GM19025 (cell line): ENCODE results near the gene AMH.

ENCODE experiments used
- ATAC-seq: cut with Tn5 transposase; IDR thresholded peaks from one replicate; pipeline ENCODE4 v1.9.1; 2021; ENCODE audit warnings: mild to moderate bottlenecking, low read depth, moderate library complexity; ENCODE audit not compliant: unreplicated experiment

The AMH gene

GRCh38 chr19:2282862-2283237 lies 33.7 kb downstream of the AMH start:
- no peak for ATAC-seq

- ATAC-seq: no peak
Observed at GRCh38 chr19:2283835-2284507, 34.8 kb downstream of the AMH start.

DNA sequence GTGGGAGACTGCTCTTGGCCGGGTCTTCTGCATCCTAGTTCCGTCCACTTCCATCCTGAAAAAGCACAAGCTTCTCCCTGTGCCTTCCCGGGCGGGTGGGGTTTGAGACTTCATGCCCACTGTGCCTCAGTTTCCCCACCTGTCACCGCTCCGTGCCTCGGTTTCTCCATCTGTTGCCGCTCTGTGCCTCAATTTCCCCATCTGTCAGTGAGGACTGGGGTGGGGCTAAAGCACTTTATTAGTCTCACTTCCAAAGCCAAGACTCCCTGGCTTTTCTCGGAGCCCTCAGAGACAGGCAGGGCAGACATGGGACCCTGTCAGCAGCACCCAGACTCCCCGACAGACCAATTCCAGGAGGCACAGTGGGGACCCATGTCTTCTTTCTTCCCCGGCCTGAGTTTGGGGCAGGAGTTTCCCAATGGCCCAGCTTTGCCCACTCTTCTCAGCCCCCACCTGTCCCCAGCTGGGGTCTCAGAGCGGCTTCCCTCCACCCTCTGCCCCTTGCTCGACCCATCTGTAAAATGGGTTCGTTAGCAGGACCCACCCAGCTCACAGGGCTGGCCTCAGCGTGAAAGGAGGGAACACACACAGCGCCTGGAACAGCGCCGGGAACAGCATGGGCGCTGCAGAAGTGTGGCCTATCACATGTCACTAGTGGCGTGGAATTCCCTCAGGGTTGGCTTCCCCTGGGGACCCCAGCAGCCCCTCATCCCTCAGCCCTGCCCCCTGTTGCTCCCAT lies 37.4 kb downstream of the AMH start:
- ATAC-seq: no peak

DNA sequence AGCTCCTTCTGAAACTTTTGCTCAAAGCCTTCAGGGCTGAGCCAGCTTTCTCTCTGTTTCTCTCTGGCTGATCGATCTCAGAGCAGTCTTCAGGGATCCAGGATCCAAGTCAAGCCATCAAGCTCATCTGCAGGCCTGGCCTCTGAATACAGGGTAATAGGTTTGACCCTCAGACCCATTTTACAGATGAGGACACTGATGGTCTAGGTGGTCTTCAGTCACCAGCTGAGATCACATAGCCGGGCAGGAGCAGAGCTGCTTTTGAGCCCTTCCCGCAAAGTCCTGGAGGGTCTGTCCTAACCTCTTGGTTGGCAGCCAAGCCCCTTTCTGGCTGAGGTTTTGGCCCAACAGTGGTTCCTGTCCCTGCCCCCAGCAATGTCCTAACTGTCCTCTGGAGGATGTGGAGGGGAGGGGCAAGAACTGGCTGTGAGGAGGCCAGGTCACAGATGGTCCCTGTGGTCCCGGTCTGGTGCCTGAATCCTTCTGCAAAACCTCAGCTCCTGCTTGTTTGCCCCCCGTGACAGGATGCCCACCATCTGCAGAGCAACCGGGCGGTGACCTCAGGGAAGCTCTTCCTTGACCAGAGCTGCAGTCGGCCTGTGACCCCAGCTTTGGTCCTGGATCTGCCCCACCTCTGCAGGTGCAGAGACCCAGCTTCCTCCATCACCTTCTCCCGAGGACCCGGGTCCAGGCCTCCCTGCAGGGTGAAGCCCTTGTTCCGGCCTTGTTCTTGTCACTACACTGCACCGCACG lies 38.6 kb downstream of the AMH start:
- ATAC-seq: no peak

- no peak for ATAC-seq
Observed at GRCh38 chr19:2288338-2288817, 39.3 kb downstream of the AMH start.

DNA sequence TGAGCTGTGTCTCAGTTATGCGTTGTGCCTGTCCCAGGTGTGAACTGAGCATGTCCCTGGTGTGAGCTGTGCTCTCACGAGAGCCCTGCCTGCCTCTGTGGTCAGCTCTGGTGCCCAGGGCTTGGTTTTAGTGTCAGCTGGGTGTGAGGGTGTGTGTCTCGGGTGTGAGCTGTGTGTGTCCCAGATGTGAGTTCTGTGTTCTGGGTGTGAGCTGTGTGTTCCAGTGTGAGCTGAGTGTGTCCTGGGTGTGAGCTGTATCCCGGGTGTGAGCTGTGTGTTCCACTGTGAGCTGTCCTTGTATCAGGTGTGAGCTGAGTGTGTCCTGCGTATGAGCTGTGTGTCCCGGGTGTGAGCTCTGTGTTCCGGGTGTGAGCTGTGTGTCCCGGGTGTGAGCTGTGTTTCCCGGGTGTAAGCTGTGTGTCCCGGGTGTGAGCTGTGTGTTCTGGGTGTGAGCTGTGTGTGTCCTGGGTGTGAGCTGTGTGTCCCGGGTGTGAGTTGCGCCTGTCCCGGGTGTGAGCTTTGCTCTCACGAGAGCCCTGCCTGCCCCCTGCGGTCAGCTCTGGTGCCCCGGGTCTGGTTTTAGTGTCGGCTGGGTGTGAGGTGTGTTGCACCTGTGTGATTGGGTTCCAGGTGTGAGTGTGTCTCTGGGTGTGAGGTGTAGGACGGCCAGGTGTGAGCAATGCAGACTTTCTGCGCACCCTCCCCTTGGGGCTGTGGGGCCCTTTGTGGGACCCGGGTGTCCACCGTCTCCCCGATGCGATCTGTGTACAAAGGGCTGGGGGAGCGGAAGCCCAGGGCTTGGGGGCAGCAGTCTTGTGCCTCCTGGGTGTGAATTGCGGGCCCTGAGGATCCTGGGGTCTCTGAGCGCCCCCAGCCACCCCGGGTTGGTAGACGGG lies 39.9 kb downstream of the AMH start:
- no peak for ATAC-seq

DNA sequence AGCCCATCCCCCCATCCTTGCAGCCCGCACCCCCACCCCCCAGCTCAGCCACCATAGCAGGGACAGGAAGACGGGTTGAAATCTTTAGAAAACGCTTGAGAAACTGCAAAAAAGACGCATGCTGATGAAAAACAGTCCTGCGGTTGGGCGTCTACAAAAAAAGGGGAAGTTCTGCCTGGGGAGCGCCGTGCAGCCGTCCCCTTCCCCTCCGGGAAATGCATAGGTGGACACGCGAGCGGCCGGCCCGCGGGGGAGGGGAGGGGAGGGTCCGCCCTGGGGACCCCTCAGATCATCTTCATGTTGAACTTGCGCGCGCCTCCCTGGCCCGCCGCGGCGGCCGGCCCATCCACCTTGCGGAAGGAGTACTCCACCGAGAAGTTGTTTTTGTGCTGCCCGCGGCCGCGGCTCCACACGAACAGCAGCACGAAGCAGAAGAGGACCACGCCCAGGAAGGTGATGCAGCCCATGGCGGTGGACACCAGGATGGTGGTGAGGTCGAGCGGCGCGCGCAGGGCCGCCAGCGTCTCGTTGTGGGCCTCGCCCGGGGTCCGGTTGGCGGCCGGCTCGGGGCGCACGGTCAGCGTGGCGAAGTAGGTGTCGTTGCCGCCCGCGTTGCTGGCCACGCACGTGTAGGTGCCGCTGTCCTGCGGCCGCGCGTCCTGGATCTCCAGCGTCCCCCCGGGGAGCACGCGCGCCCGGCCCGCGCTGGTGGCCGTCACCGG lies 40.8 kb downstream of the AMH start:
- ATAC-seq: no peak

- ATAC-seq: no peak
Observed at GRCh38 chr19:2290441-2291184, 41.5 kb downstream of the AMH start.

- ATAC-seq: no peak
Observed at GRCh38 chr19:2291185-2291751, 42.1 kb downstream of the AMH start.

GRCh38 chr19:2294687-2295335 lies 45.7 kb downstream of the AMH start:
- ATAC-seq: no peak

- no peak for ATAC-seq
Observed at GRCh38 chr19:2296141-2296540, 47.0 kb downstream of the AMH start.

- no peak for ATAC-seq
Observed at GRCh38 chr19:2300533-2300932, 51.4 kb downstream of the AMH start.
